ENCODE results near the gene NCF4. TPM values are rescaled to one million over a fixed set of nuclear protein-coding genes. Genes with fewer than 3 reads are reported as not detected.
A peak's percentile ranks its signal among the peaks of the same experiment; 100 is the strongest.

Gene NCF4
- total RNA-seq, 1 experiment from 2014 or later, result not detected

- no peak for DNase-seq (ENCODE audit: low read depth)
These were observed 3.8 kb downstream of the NCF4 start for GRCh38 chr22:36864454-36865215.

GRCh38 chr22:36865346-36865745 is 4.5 kb downstream of the NCF4 start:
- DNase-seq (ENCODE audit: low read depth), result no peak

- no peak for DNase-seq (ENCODE audit: low read depth)
These were observed 6.9 kb downstream of the NCF4 start for GRCh38 chr22:36867695-36868094.

- no peak for DNase-seq (ENCODE audit: low read depth)
These were observed 7.9 kb downstream of the NCF4 start for GRCh38 chr22:36868546-36869181.

- DNase-seq (ENCODE audit: low read depth), result peak; percentile 42
These were observed 9.4 kb downstream of the NCF4 start for GRCh38 chr22:36870250-36870649.

- DNase-seq (ENCODE audit: low read depth), result peak; percentile 65
These were observed 10.9 kb downstream of the NCF4 start for GRCh38 chr22:36871669-36872081.

- no peak for DNase-seq (ENCODE audit: low read depth)
These were observed 11.3 kb downstream of the NCF4 start for GRCh38 chr22:36872084-36872483.

GRCh38 chr22:36872866-36873498 is 12.2 kb downstream of the NCF4 start:
- DNase-seq (ENCODE audit: low read depth), result no peak

GRCh38 chr22:36873614-36874308 is 13.0 kb downstream of the NCF4 start:
- DNase-seq (ENCODE audit: low read depth), result peak; percentile 86

- no peak for DNase-seq (ENCODE audit: low read depth)
These were observed 13.5 kb downstream of the NCF4 start for GRCh38 chr22:36874309-36874696.

- no peak for DNase-seq (ENCODE audit: low read depth)
These were observed 13.9 kb downstream of the NCF4 start for GRCh38 chr22:36874736-36875135.

- DNase-seq (ENCODE audit: low read depth), result no peak
These were observed 14.9 kb downstream of the NCF4 start for GRCh38 chr22:36875741-36876140.

- DNase-seq (ENCODE audit: low read depth), result no peak
These were observed 19.0 kb downstream of the NCF4 start for GRCh38 chr22:36879775-36880174.

GRCh38 chr22:36881504-36882245 is 20.9 kb downstream of the NCF4 start:
- no peak for DNase-seq (ENCODE audit: low read depth)

GRCh38 chr22:36884349-36885158 is 23.7 kb downstream of the NCF4 start:
- DNase-seq (ENCODE audit: low read depth), result peak; percentile 24

- no peak for DNase-seq (ENCODE audit: low read depth)
These were observed 24.7 kb downstream of the NCF4 start for GRCh38 chr22:36885474-36885873.

GRCh38 chr22:36886016-36886415 is 25.2 kb downstream of the NCF4 start:
- DNase-seq (ENCODE audit: low read depth), result no peak

- no peak for DNase-seq (ENCODE audit: low read depth)
These were observed 26.4 kb downstream of the NCF4 start for GRCh38 chr22:36887162-36887561.

- no peak for DNase-seq (ENCODE audit: low read depth)
These were observed 30.8 kb downstream of the NCF4 start for GRCh38 chr22:36891646-36892045.

GRCh38 chr22:36892292-36892691 is 31.5 kb downstream of the NCF4 start:
- DNase-seq (ENCODE audit: low read depth), result no peak

- DNase-seq (ENCODE audit: low read depth), result no peak
These were observed 32.5 kb downstream of the NCF4 start for GRCh38 chr22:36893262-36893661.
